ENCODE measurements around the gene FOXP1. TPM values are rescaled to one million over a fixed set of nuclear protein-coding genes. Genes with fewer than 3 reads are reported as not detected.
A peak's percentile ranks its signal among the peaks of the same experiment; 100 is the strongest.

Gene FOXP1
- total and polyA plus RNA-seq, 2 of the 13 experiments (the other 11 are each of a cell fraction or from before 2014, with no cell fraction given), result 40.4 to 59.0 TPM

DNA sequence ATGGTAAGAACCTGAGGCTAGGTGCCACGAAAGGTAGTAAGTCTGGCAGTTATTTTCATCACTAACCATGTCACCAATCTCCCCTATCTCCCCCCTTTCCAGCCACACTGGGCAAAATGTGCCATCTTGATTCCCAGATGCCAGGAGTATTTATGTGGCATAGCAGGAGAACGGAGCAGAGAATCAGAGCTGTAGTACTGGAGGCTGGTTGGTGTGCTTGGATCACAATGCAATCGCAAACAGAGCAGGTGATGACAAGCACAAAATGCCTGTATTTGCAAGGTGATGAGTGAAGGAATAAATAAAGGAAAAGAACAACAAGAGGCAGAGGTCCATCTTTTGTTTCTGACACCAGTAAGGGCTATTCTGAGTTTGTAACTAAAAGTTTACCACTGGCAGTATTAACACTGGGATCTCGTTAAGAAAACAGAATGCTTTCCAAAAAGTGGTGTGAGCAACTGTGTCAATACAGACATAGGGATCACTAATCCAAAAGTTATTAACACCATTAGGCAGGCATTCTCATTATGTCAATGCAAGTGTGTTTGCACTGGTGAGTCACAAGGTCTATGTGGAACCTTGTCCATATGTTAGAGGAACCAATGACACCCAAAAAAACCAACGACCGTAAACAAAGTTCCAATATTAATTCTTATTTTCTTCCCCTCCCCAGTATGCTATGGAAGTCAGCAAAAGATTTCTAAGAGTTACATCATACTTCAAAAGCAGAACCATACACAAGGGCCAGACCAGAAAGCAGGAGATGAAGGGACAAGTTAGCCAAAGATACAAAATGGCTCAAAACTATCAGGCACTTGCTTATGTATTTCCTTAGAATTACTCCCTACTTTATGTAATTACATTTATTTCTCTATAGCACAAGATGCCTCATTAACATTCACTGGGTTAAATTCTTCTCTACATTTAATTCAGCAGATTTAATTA lies 556.6 kb downstream of the FOXP1 start (continued):
- TF ChIP-seq CTCF (CRISPR knock-in tag; IDR thresholded peaks at IDR 0.05), result no peak
- TF ChIP-seq ZNF331 (CRISPR knock-in tag; IDR thresholded peaks at IDR 0.05), result no peak
- TF ChIP-seq MBNL3 (CRISPR knock-in tag; conservative IDR thresholded peaks at IDR 0.05), result no peak
- no peak for TF ChIP-seq GABPA (IDR thresholded peaks at IDR 0.05; ENCODE audit: low read depth, low read length)
- 0 out of 2 replicates have a peak, but pooled peaks have one; percentile 10 for TF ChIP-seq GABPA (CRISPR knock-in tag; IDR thresholded peaks at IDR 0.05; ENCODE audit: low read depth)
- TF ChIP-seq ZNF562 (CRISPR knock-in tag; IDR thresholded peaks at IDR 0.05; ENCODE audit: borderline replicate concordance), result no peak
- TF ChIP-seq, protein P1, sequence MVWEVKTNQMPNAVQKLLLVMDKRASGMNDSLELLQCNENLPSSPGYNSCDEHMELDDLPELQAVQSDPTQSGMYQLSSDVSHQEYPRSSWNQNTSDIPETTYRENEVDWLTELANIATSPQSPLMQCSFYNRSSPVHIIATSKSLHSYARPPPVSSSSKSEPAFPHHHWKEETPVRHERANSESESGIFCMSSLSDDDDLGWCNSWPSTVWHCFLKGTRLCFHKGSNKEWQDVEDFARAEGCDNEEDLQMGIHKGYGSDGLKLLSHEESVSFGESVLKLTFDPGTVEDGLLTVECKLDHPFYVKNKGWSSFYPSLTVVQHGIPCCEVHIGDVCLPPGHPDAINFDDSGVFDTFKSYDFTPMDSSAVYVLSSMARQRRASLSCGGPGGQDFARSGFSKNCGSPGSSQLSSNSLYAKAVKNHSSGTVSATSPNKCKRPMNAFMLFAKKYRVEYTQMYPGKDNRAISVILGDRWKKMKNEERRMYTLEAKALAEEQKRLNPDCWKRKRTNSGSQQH (CRISPR knock-in tag; IDR thresholded peaks at IDR 0.05; ENCODE audit: low read depth), result no peak
- TF ChIP-seq, protein P2, sequence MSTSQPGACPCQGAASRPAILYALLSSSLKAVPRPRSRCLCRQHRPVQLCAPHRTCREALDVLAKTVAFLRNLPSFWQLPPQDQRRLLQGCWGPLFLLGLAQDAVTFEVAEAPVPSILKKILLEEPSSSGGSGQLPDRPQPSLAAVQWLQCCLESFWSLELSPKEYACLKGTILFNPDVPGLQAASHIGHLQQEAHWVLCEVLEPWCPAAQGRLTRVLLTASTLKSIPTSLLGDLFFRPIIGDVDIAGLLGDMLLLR (CRISPR knock-in tag; IDR thresholded peaks at IDR 0.05), result no peak
- no peak for TF ChIP-seq GFI1 (CRISPR knock-in tag; IDR thresholded peaks at IDR 0.05; ENCODE audit: borderline replicate concordance)
- peak; percentile 74; the same call in 1 of the 2 replicates for TF ChIP-seq GATAD2A (CRISPR knock-in tag; IDR thresholded peaks at IDR 0.05)
- TF ChIP-seq SPEN (CRISPR knock-in tag; IDR thresholded peaks at IDR 0.05; ENCODE audit: low read depth), result no peak
- no peak for TF ChIP-seq SRSF4 (IDR thresholded peaks at IDR 0.05; ENCODE audit: low read depth, low read length, poor library complexity, severe bottlenecking)
- TF ChIP-seq, protein P3, sequence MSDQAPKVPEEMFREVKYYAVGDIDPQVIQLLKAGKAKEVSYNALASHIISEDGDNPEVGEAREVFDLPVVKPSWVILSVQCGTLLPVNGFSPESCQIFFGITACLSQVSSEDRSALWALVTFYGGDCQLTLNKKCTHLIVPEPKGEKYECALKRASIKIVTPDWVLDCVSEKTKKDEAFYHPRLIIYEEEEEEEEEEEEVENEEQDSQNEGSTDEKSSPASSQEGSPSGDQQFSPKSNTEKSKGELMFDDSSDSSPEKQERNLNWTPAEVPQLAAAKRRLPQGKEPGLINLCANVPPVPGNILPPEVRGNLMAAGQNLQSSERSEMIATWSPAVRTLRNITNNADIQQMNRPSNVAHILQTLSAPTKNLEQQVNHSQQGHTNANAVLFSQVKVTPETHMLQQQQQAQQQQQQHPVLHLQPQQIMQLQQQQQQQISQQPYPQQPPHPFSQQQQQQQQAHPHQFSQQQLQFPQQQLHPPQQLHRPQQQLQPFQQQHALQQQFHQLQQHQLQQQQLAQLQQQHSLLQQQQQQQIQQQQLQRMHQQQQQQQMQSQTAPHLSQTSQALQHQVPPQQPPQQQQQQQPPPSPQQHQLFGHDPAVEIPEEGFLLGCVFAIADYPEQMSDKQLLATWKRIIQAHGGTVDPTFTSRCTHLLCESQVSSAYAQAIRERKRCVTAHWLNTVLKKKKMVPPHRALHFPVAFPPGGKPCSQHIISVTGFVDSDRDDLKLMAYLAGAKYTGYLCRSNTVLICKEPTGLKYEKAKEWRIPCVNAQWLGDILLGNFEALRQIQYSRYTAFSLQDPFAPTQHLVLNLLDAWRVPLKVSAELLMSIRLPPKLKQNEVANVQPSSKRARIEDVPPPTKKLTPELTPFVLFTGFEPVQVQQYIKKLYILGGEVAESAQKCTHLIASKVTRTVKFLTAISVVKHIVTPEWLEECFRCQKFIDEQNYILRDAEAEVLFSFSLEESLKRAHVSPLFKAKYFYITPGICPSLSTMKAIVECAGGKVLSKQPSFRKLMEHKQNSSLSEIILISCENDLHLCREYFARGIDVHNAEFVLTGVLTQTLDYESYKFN (CRISPR knock-in tag; conservative IDR thresholded peaks at IDR 0.05), result peak; percentile 43
- TF ChIP-seq ZNF782 (CRISPR knock-in tag; IDR thresholded peaks at IDR 0.05; ENCODE audit: borderline replicate concordance), result no peak
- TF ChIP-seq ZBTB20 (CRISPR knock-in tag; IDR thresholded peaks at IDR 0.05; ENCODE audit: borderline replicate concordance, low read depth), result peak; percentile 55; the same call in 1 of the 2 replicates
- no peak for TF ChIP-seq PTBP1 (IDR thresholded peaks at IDR 0.05; ENCODE audit: low read depth, low read length, poor library complexity, severe bottlenecking)
- 0 out of 2 replicates have a peak, but pooled peaks have one; percentile 15 for TF ChIP-seq POGZ (CRISPR knock-in tag; IDR thresholded peaks at IDR 0.05)
- TF ChIP-seq JUN (CRISPR knock-in tag; IDR thresholded peaks at IDR 0.05), result no peak
- TF ChIP-seq, protein P4, sequence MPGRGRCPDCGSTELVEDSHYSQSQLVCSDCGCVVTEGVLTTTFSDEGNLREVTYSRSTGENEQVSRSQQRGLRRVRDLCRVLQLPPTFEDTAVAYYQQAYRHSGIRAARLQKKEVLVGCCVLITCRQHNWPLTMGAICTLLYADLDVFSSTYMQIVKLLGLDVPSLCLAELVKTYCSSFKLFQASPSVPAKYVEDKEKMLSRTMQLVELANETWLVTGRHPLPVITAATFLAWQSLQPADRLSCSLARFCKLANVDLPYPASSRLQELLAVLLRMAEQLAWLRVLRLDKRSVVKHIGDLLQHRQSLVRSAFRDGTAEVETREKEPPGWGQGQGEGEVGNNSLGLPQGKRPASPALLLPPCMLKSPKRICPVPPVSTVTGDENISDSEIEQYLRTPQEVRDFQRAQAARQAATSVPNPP (CRISPR knock-in tag; IDR thresholded peaks at IDR 0.05), result no peak
- no peak for TF ChIP-seq HIVEP1 (CRISPR knock-in tag; IDR thresholded peaks at IDR 0.05)
- no peak for TF ChIP-seq ZNF570 (CRISPR knock-in tag; IDR thresholded peaks at IDR 0.05; ENCODE audit: borderline replicate concordance)
